Calu3 (cell line): ENCODE measurements around the gene NUP50. TPM values are rescaled to one million over a fixed set of nuclear protein-coding genes. Genes with fewer than 3 reads are reported as not detected.

Experiments
- BruUV-seq: library from RNA; stranded (reverse); fragments of 400-500 nt; replicated peaks from 2 replicates; lab custom pipeline; 2021; lab: Mats Ljungman, UMichigan
- CTCF ChIA-PET: fragments of 300-600 bp; sonication (Branson Sonifier 250); formaldehyde crosslinking; loops from one replicate; lab custom pipeline; 2022; ENCODE audit warnings: antibody characterized with exemption; lab: Charles Lee
- DNase-seq: peaks from one replicate; pipeline ENCODE4 v3.0.0; 2022
- H3K27ac Mint-ChIP-seq: one replicate; pipeline ENCODE4 v1.8.0; 2022; ENCODE audit warnings: mixed read lengths; ENCODE audit not compliant: unreplicated experiment
- H3K27me3 Mint-ChIP-seq: one replicate; pipeline ENCODE4 v1.8.0; 2022; ENCODE audit warnings: mixed read lengths; ENCODE audit not compliant: unreplicated experiment
- H3K36me3 Mint-ChIP-seq: one replicate; pipeline ENCODE4 v1.8.0; 2022; ENCODE audit warnings: mild to moderate bottlenecking, moderate library complexity, mixed read lengths; ENCODE audit not compliant: insufficient read depth, unreplicated experiment
- H3K4me1 Mint-ChIP-seq: one replicate; pipeline ENCODE4 v1.8.0; 2022; ENCODE audit warnings: mild to moderate bottlenecking, low read depth, mixed read lengths; ENCODE audit not compliant: unreplicated experiment
- H3K4me3 Mint-ChIP-seq: one replicate; pipeline ENCODE4 v1.8.0; 2022; ENCODE audit warnings: mild to moderate bottlenecking, low read depth, moderate library complexity, mixed read lengths; ENCODE audit not compliant: unreplicated experiment
- H3K9me3 Mint-ChIP-seq: one replicate; pipeline ENCODE4 v1.8.0; 2022; ENCODE audit warnings: low read depth, mixed read lengths; ENCODE audit not compliant: unreplicated experiment
- intact Hi-C: fragments of 100-400 bp; cut with micrococcal nuclease; formaldehyde crosslinking; loops from one replicate; pipeline ENCODE4 v1.10.0; 2022; ENCODE audit not compliant: unreplicated experiment
- total RNA-seq: library from RNA; stranded (reverse); gene quantifications from 2 replicates; pipeline ENCODE4 v1.2.3, GENCODE V29; 2022
- TF ChIP-seq, protein P1 (sequence below): fragments of 200-600 bp; IDR thresholded peaks from one replicate; pipeline ENCODE4 v1.8.0; 2022; ENCODE audit warnings: antibody characterized with exemption; ENCODE audit not compliant: unreplicated experiment

The NUP50 gene
- total RNA-seq, 1 experiment from 2014 or later = 107 TPM

DNA sequence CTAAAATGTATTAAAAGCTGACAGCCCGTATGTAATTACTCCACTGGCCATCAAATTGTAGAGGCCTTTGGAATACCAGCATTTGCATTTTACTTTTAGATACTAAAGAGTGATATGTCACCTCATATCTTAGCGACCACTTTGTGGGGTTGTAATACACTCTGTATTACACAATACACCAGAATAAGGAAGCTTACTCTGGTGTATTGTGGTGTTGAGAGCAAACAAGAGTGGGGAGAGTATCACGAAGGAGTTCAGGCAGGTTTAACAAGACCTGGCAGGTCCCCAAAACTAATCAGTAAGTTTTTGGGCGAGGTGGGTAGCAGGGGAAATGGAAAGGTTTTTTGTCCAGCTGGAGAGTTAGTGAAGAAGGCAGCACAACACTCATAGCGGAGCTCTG lies 3.2 kb downstream of the NUP50 start:
- intact Hi-C loops = no loop called here
- H3K4me1 Mint-ChIP-seq = peaks cover 46% of the 10 kb centered on the region

DNA sequence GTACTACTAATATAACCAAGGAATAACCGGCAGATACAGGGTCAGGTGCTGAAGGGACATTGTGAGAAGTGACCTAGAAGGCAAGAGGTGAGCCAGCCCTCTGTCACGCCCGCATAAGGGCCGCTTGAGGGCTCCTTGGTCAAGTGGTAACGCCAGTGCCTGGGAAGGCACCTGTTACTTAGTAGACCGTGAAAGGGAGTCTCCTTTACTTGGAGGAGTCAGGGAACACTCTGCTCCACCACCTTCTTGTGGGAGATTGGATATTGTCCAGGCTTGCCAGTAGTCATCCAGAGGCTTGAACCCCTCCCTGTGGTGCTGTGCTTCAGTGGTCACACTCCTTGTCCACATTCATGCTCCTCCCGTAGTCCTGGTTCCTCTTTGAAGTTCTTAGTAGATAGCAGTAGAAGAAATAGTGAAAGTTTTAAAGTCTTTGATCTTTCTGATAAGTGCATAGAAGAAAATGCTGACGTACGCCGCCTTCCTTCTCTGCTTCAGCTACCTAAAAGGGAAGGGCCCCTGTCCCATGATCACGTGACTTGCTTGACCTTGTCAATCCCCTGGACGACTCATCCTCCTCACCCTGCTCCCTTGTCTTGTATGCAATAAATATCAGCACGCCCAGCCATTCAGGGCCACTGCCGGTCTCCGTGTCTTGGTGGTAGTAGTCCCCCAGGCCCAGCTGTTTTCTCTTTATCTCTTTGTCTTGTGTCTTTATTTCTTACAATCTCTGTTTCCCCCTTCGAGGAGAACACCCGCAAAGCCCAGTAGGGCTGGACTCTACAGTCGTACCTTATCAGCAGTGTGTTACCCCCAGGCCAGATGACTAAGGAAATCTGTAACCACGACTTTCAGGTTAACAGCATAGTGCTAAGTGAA lies 6.1 kb downstream of the NUP50 start:
- TF ChIP-seq, protein P1, sequence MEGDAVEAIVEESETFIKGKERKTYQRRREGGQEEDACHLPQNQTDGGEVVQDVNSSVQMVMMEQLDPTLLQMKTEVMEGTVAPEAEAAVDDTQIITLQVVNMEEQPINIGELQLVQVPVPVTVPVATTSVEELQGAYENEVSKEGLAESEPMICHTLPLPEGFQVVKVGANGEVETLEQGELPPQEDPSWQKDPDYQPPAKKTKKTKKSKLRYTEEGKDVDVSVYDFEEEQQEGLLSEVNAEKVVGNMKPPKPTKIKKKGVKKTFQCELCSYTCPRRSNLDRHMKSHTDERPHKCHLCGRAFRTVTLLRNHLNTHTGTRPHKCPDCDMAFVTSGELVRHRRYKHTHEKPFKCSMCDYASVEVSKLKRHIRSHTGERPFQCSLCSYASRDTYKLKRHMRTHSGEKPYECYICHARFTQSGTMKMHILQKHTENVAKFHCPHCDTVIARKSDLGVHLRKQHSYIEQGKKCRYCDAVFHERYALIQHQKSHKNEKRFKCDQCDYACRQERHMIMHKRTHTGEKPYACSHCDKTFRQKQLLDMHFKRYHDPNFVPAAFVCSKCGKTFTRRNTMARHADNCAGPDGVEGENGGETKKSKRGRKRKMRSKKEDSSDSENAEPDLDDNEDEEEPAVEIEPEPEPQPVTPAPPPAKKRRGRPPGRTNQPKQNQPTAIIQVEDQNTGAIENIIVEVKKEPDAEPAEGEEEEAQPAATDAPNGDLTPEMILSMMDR = no peak
- CTCF ChIA-PET = no interaction called here
- intact Hi-C loops = no loop called here
- peaks cover 67% of the 10 kb centered on the region for H3K36me3 Mint-ChIP-seq
- H3K27me3 Mint-ChIP-seq = no peaks in the 10 kb centered on the region
- no peak overlapping the region for H3K4me3 Mint-ChIP-seq
- no peak for DNase-seq
- H3K27ac Mint-ChIP-seq = no peak overlapping the region
- no peaks in the 10 kb centered on the region for H3K9me3 Mint-ChIP-seq
- H3K4me1 Mint-ChIP-seq = peaks cover 36% of the 10 kb centered on the region
- no TSS peak for BruUV-seq

More for the DNA sequence above, 3.2 kb downstream of the NUP50 start:
- H3K36me3 Mint-ChIP-seq = peaks cover 67% of the 10 kb centered on the region
- no peak for DNase-seq
- no peaks in the 10 kb centered on the region for H3K9me3 Mint-ChIP-seq
- BruUV-seq = TSS peak; percentile 1
- peak overlapping the region; percentile 33 for H3K27ac Mint-ChIP-seq
- CTCF ChIA-PET = no interaction called here
- TF ChIP-seq, protein P1 = no peak
- no peaks in the 10 kb centered on the region for H3K27me3 Mint-ChIP-seq
- H3K4me3 Mint-ChIP-seq = no peak overlapping the region

DNA sequence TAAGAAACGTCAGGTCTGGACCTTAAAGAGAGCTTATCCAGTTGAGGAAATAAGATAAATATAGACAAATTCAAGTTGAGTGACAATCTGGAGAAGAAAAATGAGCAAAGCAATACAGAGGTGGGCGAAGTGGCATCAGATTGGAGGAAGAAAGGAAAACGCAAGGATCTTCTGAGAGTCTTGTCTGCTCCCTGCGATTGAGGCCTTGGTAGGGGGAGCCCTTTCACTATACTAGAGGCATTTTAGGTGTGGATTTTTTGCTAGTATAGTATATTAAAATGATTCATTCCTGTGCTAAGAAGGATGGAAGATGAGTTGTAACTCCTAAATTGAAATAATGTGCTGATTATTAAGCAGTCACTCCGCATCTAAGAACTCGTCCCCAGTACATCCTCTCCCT lies 8.1 kb downstream of the NUP50 start:
- H3K9me3 Mint-ChIP-seq = no peaks in the 10 kb centered on the region
- intact Hi-C loops = no loop called here
- peaks cover 21% of the 10 kb centered on the region for H3K4me1 Mint-ChIP-seq
- no peak for DNase-seq
- no peaks in the 10 kb centered on the region for H3K27me3 Mint-ChIP-seq
- CTCF ChIA-PET = no interaction called here
- no TSS peak for BruUV-seq
- no peak overlapping the region for H3K27ac Mint-ChIP-seq
- no peak overlapping the region for H3K4me3 Mint-ChIP-seq
- H3K36me3 Mint-ChIP-seq = peaks cover 51% of the 10 kb centered on the region
- TF ChIP-seq, protein P1 = no peak

DNA sequence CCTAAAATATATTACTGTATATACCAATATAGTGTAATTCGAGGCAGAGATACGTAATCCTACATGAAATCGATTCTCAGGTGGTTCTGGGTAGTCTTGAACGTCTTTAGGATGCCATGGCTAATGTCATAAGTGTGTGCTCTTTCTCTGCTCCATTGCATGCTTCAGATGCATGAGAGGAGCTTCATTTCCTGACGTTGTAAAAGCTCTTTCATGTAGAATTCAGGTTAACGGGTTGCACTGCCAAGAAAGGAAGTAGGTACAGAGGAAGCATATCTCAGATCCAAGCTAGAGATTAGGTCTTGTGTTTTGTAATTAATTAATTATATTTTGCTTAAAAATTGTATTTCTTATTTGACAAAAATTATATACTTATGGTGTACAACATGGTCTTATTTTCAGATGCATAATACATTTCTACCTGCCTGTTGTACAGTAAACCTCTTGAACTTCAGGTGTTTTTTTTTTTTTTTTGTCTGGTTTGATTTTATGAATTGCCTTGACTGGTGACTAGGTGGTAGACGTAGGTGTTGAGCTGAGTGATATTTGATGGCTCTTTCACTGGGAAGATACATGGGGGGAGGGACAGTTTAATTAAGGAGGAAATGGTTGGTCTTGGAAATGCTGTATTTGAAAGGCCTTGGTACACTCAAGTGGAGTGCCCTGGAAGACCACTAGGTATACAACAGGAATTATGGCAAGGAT lies 9.3 kb downstream of the NUP50 start:
- BruUV-seq = no TSS peak
- TF ChIP-seq, protein P1 = no peak
- H3K4me3 Mint-ChIP-seq = no peak overlapping the region
- DNase-seq = no peak
- peaks cover 14% of the 10 kb centered on the region for H3K4me1 Mint-ChIP-seq
- intact Hi-C loops = no loop called here
- H3K27me3 Mint-ChIP-seq = no peaks in the 10 kb centered on the region
- peaks cover 45% of the 10 kb centered on the region for H3K36me3 Mint-ChIP-seq
- CTCF ChIA-PET = interaction anchor here (0.6 to 0.7 kb wide), 2 partner anchors 9 to 35 kb away, joined by 3 read pairs; partner anchors contain the start of gene NUP50
- H3K27ac Mint-ChIP-seq = peak overlapping the region; percentile 34
- H3K9me3 Mint-ChIP-seq = no peaks in the 10 kb centered on the region
